Measurements from ENCODE around the gene NR0B2.

GRCh38 chr1:26951821-26952497 is 38.2 kb upstream of the NR0B2 start:
- no peak for TF ChIP-seq SP1 (IDR thresholded peaks at IDR 0.05)
- TF ChIP-seq SP1 (CRISPR knock-in tag; IDR thresholded peaks at IDR 0.05) = no peak
- no peak for TF ChIP-seq HNRNPH1 (optimal IDR thresholded peaks at IDR 0.05; ENCODE audit: low read depth, low read length)
- TF ChIP-seq EZH2 (conservative IDR thresholded peaks at IDR 0.05; ENCODE audit: low read depth, low read length) = no peak
- no peak for TF ChIP-seq PPARG (CRISPR knock-in tag; conservative IDR thresholded peaks at IDR 0.05)

All from HepG2 (cell line).